Type B pancreatic cell (in vitro differentiated cells): Measurements from ENCODE around the gene SEMA6D. TPM values are rescaled to one million over a fixed set of nuclear protein-coding genes. Genes with fewer than 3 reads are reported as not detected.
"Not testable (repeated sequence)": the region's sequence is repeated elsewhere in the genome, so short reads cannot be mapped to it uniquely, and the experiment has no call there.

Source experiments
- DNase-seq: peaks from one replicate; pipeline ENCODE4 v3.0.0; 2021; ENCODE audit warnings: mixed read lengths; ENCODE audit not compliant: unreplicated experiment; ENCODE audit errors: extremely low spot score
- H3K27ac Mint-ChIP-seq: 2 replicates; pipeline ENCODE4 v1.8.0; 2021; ENCODE audit warnings: mild to moderate bottlenecking, mixed read lengths
- H3K27me3 Mint-ChIP-seq: 2 replicates; pipeline ENCODE4 v1.8.0; 2021; ENCODE audit warnings: mixed read lengths
- H3K36me3 Mint-ChIP-seq: 2 replicates; pipeline ENCODE4 v1.8.0; 2021; ENCODE audit warnings: mixed read lengths
- H3K4me1 Mint-ChIP-seq: one replicate; pipeline ENCODE4 v1.8.0; 2021; ENCODE audit warnings: mixed read lengths; ENCODE audit not compliant: unreplicated experiment
- H3K4me3 Mint-ChIP-seq: 2 replicates; pipeline ENCODE4 v1.8.0; 2021; ENCODE audit warnings: mild to moderate bottlenecking, mixed read lengths
- H3K9me3 Mint-ChIP-seq: 2 replicates; pipeline ENCODE4 v1.8.0; 2021; ENCODE audit warnings: mixed read lengths
- CTCF ChIP-seq: fragments of 200-600 bp; sonication (generic); conservative IDR thresholded peaks from 2 replicates; pipeline ENCODE4 v1.5.0; 2021; ENCODE audit warnings: antibody characterized with exemption, mild to moderate bottlenecking
- total RNA-seq: library from RNA; stranded (reverse); gene quantifications from 2 replicates; pipeline ENCODE4 v1.2.1, GENCODE V29; 2021; ENCODE audit warnings: low replicate concordance

SEMA6D gene
- total RNA-seq, 1 donor from 2014 or later: 22.2 TPM

- no peak overlapping the region for H3K4me3 Mint-ChIP-seq
- H3K27ac Mint-ChIP-seq: no peak overlapping the region
- peaks cover 3% of the 10 kb centered on the region for H3K4me1 Mint-ChIP-seq
- TF ChIP-seq CTCF: no peak
- peaks cover 8% of the 10 kb centered on the region for H3K36me3 Mint-ChIP-seq
- no peak for DNase-seq
- H3K27me3 Mint-ChIP-seq: peaks cover 3% of the 10 kb centered on the region
- H3K9me3 Mint-ChIP-seq: no peaks in the 10 kb centered on the region
Measured at GRCh38 chr15:47737477-47737876, 20.2 kb downstream of the SEMA6D start.

GRCh38 chr15:47738144-47738825 lies 21.0 kb downstream of the SEMA6D start:
- not testable (repeated sequence) for H3K9me3 Mint-ChIP-seq, DNase-seq, H3K4me1 Mint-ChIP-seq, H3K27me3 Mint-ChIP-seq, H3K4me3 Mint-ChIP-seq, H3K27ac Mint-ChIP-seq, H3K36me3 Mint-ChIP-seq

- Mint-ChIP-seq H3K9me3 (no peaks in the 10 kb centered on the region), H3K4me3 (no peak overlapping the region), H3K27me3 (peaks cover 3% of the 10 kb centered on the region), H3K4me1 (peaks cover 3% of the 10 kb centered on the region), H3K27ac (no peak overlapping the region), H3K36me3 (peaks cover 16% of the 10 kb centered on the region)
- DNase-seq: no peak
- TF ChIP-seq CTCF: no peak
Measured at GRCh38 chr15:47741082-47741481, 23.8 kb downstream of the SEMA6D start.

GRCh38 chr15:47741907-47742306 lies 24.6 kb downstream of the SEMA6D start:
- H3K4me1 Mint-ChIP-seq: peaks cover 3% of the 10 kb centered on the region

GRCh38 chr15:47742334-47742733 lies 25.0 kb downstream of the SEMA6D start:
- peaks cover 2% of the 10 kb centered on the region for H3K4me1 Mint-ChIP-seq

More at GRCh38 chr15:47741907-47742306, 24.6 kb downstream of the SEMA6D start:
- no peak for DNase-seq
- Mint-ChIP-seq H3K27ac (no peak overlapping the region), H3K9me3 (no peaks in the 10 kb centered on the region), H3K27me3 (peaks cover 3% of the 10 kb centered on the region), H3K36me3 (peaks cover 16% of the 10 kb centered on the region), H3K4me3 (no peak overlapping the region)
- TF ChIP-seq CTCF: no peak

More at GRCh38 chr15:47742334-47742733, 25.0 kb downstream of the SEMA6D start:
- no peak for DNase-seq
- TF ChIP-seq CTCF: no peak
- H3K36me3 Mint-ChIP-seq: peaks cover 16% of the 10 kb centered on the region
- no peaks in the 10 kb centered on the region for H3K9me3 Mint-ChIP-seq
- no peak overlapping the region for H3K4me3 Mint-ChIP-seq
- H3K27ac Mint-ChIP-seq: no peak overlapping the region
- H3K27me3 Mint-ChIP-seq: peaks cover 3% of the 10 kb centered on the region
